Pulmonary artery endothelial cell (primary cell): ENCODE data around the gene ACTN4. TPM values are rescaled to one million over a fixed set of nuclear protein-coding genes. Genes with fewer than 3 reads are reported as not detected.
"Not testable (repeated sequence)": the region's sequence is repeated elsewhere in the genome, so short reads cannot be mapped to it uniquely, and the experiment has no call there.

Experiments used
- DNase-seq: peaks from one replicate; pipeline ENCODE4 v3.0.0-alpha.2; 2011; ENCODE audit warnings: low read depth, low spot score
- total RNA-seq: library from RNA; depleted of rRNA; stranded (reverse); fragments of >200 nt; gene quantifications from 2 replicates; pipeline ENCODE4 v1.2.3, GENCODE V29; 2014

The ACTN4 gene
- total RNA-seq, 1 donor from 2014 or later: 287 TPM

DNA sequence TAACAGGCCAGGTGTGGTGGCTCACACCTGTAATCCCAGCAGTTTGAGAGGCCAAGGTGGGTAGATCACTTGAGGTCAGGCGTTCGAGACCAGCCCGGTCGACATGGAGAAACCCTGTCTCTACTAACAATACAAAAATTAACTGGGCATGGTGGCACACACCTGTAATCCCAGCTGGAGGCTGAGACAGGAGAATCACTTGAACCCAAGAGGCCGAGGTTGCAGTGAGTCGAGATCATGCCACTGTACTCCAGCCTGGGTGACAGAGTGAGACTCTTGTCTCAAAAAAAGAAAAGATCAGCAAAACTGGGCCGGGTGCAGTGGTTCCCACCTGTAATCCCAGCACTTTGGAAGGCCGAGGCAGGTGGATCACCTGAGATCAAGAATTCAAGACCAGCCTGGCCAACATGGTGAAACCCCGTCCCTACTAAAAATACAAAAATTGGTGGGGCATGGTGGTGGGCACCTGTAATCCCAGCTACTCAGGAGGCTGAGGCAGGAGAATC, 114.5 kb downstream of the ACTN4 start:
- not testable (repeated sequence) for DNase-seq

DNA sequence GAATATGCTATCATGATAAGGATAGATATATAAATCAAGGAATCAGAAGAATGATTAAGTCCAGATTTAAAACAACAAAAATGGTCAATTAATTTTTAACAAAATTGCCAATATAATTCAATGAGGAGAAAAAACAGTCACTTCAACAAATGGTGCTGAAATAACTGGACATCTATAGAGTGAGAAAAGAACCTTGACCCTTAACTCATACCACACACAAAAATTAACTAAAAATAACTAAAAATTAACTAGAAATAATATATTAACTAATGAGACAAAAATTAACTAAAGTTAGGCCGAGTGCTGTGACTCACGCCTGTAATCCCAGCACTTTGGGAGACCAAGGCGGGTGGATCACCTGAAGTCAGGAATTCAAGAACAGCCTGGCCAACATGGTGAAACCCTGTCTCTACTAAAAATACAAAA, 116.4 kb downstream of the ACTN4 start:
- DNase-seq: no peak

DNA sequence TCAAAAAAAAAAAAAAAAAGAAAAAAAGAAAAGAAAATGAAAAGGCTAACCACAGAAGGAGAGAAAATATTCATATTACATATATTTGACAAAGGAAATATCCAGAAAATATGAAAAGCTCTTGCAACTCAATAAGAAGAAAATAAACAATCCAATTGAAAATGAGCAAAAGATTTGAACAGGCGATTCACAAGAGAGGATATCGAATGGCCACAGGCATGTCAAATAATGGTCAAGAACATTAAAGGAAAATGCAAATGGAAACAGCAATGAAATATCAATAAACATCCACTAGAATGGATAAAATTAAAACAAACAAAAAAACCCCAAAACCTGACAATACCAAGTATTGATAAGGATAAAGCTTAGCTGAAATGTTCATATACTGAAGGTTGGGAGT, 117.8 kb downstream of the ACTN4 start:
- no peak for DNase-seq

DNA sequence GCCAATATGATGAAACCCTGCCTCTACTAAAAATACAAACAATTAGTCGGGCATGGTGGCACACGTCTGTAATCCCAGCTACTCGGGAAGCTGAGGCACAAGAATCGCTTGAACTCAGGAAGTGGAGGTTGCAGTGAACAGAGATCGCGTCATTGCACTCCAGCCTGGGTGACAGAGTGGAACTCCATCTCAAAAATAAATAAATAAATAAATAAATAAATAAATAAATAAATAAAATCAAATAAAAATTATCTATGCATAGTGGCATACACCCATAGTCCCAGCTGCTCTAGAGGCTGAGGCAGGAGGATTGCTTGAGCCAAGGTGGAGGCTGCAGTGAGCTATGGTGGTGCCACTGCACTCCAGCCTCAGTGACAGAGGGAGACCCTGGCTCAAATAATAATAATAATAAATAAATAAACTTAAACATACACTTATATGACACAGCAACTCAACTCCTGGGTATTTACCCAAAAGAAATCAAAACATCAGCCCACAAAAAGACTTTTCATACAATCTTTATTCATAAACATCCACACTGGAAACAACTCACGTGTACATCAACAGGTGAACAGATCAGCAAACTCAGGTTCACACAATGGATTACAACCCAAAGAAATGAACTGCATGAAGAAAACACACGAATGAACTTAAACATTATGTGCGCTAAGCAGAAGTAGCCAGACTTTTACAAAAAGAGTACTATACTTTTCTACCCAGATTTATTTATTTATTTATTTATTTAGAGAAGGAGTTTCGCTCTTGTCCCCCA, 119.0 kb downstream of the ACTN4 start:
- DNase-seq: no peak

DNA sequence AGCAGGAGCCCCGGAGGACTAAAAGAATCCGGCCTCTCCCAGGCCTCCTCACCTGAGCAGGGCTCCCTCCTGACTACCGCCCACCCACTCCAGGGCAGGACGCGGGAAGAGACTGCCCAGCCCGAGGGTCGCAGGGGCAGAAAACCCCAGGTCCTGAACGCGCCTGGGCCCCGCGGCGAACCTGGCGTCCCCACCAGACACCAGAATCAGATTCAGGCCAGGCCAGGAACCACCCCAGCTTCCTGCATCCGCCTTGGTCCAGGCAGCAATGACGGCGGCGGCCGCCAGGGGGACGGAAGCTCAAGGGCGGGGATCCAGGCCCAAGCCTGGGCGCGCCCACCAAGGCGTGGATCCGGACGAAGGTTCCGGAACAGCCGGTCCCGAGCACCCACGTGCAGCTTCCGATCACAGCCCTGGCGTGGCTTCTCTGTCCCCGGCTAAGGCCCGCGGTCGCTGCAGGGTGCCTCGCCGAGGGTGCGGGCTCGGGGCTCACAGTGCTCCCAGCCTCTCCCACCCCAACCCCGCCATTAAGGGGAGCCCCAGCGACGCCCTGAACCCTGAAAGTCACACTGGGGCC, 122.3 kb downstream of the ACTN4 start:
- DNase-seq: peak; percentile 24

DNA sequence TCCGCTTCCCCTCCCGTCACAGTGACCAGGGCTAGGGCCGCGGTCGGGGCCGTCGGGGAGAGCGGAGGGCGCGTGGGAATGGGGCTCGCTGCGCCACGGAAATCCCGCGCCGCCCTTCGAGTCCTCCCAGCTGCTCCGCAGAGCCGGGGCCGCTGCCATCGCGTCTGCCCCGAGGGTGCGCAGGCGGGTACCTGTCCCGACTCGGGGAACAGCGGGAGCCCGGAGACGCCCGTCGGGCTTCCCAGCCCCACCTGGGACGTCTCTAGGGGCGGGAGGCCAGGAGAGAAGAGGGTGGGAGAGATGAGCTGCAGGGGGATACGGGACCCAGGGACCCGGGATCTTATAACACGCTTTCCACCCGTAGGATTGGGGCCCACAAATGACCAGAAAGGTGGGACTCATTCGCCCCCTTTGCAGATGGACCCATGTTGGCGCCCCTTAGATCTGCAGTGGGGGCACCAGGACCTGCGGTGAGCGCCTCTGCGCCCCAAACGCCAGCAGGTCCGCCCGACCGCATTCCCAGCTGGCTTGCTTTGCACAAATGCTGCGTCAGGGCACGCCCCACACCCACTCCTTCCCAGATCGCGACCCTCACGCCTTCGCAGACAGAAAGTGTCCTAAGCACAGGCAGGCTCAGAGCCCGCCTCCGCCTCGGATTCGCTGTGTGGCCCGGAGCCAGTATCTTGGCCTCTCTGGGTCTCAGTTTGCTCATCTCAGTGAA, 122.9 kb downstream of the ACTN4 start:
- DNase-seq: not testable (repeated sequence)

DNA sequence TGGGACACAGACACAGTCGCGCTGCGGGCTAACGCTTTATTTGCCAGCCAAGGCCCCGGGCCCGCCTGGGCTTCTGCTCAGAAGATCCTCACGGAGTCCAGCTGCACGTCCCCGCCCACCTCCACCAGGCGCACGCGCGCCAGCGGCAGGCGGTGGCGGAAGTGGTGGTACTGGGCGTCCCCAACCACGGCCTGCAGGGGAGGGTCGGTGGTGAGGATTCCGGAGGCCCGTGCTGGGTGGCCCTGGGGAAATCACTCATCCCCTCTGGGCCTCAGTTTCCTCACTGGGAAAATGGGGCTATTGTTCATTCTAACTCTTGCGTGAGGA, 123.5 kb downstream of the ACTN4 start:
- not testable (repeated sequence) for DNase-seq

DNA sequence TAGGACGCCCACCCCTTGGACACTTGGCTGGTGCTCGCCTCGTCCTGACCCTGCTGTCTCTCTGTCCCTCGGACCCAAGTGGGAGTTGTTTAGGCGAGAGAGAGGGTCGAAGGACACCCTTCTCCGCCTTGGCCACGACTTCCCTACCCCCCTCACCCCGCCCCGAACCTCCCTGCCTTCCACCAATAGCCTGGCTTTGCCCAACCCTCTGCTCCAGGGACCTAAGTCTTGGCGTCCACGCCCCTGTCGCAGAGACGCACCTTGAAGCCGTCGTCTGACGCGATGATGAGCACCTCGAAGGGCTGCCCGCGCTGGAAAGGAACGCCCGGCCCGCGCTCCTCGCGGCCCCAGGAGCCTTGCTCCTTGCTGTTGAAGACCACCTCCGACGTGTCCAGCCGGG, 124.1 kb downstream of the ACTN4 start:
- DNase-seq: not testable (repeated sequence)

DNA sequence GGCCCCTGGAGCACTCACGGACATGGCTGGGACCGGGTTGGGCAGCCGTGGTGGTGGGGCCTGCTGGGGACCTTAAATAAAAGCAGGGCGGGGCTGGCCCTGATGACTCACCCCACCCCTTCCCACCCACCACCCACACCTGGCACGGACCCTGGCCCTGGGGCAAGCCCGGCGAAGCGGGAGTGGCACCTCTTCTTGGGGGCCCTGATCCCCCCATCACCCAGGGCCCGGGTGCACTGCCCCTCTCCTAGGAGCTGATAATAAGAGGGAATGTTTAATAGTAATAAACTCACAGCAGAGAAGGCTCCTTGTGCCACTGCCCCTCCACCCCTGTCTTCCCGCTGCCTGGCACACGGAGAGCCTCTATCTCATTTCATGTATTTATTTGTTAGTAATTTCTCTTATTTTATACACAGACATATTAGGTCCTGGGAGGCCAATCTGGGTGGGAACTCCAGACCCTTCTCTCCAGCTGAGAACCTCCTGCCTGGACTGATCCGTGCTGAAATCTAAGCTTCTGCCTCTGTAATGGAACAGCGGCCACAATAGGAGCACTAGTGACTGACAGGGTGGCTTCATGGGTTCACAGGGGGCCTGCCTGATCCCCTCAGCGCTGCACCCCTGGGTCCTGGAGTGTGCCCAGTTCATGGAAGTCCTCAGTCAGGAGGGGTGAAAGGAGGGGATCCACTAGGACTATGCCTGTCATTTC, 126.2 kb downstream of the ACTN4 start, which contains the start of gene LGALS7:
LGALS7 (minus strand) TSS at position 49 of the 709 bp plus-strand sequence; CDS start at position 24, 25 bp downstream.
- no peak for DNase-seq

DNA sequence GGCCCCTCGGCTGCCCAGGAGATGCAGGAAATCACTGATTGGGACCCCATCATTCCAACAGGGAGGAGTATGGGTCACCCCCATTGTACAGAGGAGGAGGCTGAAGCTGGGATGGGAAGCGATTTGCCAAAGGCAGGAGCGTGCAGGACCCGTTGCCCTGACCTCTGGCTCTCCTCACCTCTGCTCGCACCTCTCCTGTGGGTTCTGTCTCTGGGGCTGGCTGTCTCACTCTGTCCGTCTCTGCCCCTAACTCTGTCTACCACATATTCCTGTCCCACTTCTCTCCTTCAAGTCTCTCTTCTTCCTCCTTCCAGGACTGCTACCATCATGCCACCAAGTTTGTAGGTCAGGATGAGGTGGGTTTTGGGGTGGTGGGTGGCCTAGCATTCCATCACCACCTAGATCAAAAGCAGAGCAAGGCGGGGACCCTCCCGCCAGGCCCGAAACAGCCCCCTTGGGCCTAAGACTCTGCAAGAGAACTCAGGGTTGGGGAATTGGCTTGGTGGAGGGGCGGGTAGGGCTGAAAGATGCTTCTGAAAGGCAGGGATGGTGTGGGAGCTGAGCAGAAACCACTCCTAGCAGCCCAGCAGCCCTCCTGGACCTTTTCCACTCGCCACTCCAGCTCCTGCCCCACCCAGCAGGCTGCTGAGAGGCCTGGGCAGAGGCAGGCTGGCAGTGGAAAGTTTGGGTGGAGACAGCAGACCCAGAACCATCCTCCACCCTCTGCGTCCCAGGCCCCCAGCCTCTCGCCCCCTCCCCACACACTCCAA, 126.9 kb downstream of the ACTN4 start:
- DNase-seq: no peak

DNA sequence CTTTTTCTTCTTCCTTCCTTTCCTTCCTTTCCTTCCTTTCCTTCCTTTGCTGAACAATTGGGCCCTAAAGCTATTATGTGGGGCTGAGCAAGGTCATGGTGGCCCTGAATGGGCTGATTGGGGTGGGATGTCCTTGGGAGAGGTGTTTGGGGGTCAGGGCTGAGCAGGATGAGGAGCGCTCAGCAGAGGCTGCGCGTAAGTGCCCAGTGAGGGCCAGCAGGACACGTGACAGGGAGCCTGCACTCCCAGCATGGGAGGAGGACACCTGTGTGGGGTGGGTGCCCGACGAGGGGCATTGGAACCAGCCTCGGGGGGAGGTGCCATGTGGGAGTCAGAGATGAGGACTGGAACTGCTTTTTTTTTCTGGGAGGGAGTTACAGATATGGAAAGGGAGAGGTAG, 131.3 kb downstream of the ACTN4 start:
- no peak for DNase-seq

DNA sequence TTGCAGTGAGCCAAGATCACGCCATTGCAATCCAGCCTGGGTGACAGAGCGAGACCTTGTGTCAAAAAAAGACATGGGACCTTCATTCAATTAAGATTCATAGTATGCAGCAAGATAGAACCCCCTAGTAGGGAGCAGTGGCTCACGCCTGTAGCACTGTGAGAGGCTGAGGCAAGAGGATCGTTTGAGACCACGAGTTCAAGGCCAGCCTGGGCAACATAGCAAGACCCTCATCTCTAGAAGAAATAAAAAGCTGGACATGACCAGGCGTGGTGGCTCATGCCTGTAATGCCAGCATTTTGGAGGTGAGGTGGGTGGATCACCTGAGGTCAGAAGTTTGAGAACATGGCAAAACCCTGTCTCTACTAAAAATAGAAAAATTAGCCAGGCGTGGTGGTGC, 133.0 kb downstream of the ACTN4 start:
- no peak for DNase-seq

DNA sequence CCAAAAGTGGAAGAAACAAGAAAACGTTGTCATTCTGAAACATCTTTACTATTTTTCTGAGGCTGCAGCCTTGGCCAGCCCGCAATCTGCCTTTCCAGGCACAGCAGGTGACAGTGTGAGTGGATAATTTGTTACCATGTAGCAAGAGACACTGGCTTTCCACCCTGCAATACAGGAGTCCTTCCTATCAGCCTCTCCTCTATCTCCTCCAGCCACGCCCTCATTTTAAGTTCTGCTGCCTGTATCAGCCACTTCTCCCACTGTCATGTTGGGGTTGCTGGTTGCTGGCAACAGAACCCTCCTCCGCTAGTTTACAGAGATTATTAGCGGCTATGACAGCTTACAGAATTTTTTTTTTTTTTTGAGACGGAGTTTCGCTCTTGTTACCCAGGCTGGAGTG, 133.6 kb downstream of the ACTN4 start:
- no peak for DNase-seq

Other genes with a start within 250 kb of the ACTN4 start
- 7.7 and 8.2 TPM in 2 replicates for gene FAM98C, start 244.6 kb upstream of the ACTN4 start, total RNA-seq
- not detected in 2 replicates for gene RASGRP4, start 221.4 kb upstream of the ACTN4 start, total RNA-seq
- 0.26 TPM in 1 of 2 replicates, not detected in the other for gene RYR1, start 214.0 kb upstream of the ACTN4 start, total RNA-seq
- gene MAP4K1, start 29.7 kb upstream of the ACTN4 start, total RNA-seq: 0.13 and 0.21 TPM in 2 replicates
- gene EIF3K, start 28.5 kb upstream of the ACTN4 start, total RNA-seq: 439 and 457 TPM in 2 replicates
- gene CAPN12, start 96.8 kb downstream of the ACTN4 start, total RNA-seq: 0.20 TPM in 1 of 2 replicates, not detected in the other
- gene LGALS7, start 125.9 kb downstream of the ACTN4 start, total RNA-seq: not detected in 2 replicates
- gene LGALS7B, start 141.6 kb downstream of the ACTN4 start, total RNA-seq: not detected in 2 replicates
- gene LGALS4, start 165.3 kb downstream of the ACTN4 start, total RNA-seq: not detected in 2 replicates
- 29.5 and 47.7 TPM in 2 replicates for gene ECH1, start 184.1 kb downstream of the ACTN4 start, total RNA-seq
- 400 and 489 TPM in 2 replicates for gene HNRNPL, start 202.3 kb downstream of the ACTN4 start, total RNA-seq
- gene RINL, start 230.6 kb downstream of the ACTN4 start, total RNA-seq: 8.8 and 11.7 TPM in 2 replicates